Activated T-cell treated with anti-CD3 and anti-CD28 coated beads for 1 hour (primary cell): ENCODE data around the gene HOXC12.

Experiments
- DNase-seq: peaks from one replicate; pipeline ENCODE4 v3.0.0-alpha.2; 2020; ENCODE audit warnings: low read depth

Gene HOXC12

DNA sequence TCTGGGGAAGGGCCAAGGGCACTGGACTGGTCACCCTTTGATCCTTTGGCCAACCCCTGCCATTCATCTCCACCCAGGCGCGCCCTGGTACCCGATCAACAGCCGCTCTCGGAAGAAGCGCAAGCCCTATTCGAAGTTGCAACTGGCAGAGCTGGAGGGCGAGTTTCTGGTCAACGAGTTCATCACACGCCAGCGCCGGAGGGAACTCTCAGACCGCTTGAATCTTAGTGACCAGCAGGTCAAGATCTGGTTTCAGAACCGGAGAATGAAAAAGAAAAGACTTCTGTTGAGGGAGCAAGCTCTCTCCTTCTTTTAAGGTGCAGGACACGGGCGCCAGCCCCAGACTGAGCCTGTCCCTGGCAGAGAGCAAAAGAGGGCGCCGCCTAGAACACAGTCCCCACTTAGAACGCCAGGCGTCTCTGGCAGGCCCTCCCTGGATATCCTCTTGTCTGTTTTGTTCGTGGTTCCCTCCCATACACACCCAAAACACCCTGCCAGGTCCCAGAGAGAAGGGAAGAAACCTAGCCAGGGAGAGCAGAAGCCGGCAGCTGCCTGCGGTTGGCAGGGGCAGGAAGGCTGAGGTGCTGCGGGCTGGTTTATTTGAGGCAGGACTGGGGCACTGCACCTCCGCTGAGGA is 1.7 kb downstream of the HOXC12 start:
- no peak for DNase-seq

DNA sequence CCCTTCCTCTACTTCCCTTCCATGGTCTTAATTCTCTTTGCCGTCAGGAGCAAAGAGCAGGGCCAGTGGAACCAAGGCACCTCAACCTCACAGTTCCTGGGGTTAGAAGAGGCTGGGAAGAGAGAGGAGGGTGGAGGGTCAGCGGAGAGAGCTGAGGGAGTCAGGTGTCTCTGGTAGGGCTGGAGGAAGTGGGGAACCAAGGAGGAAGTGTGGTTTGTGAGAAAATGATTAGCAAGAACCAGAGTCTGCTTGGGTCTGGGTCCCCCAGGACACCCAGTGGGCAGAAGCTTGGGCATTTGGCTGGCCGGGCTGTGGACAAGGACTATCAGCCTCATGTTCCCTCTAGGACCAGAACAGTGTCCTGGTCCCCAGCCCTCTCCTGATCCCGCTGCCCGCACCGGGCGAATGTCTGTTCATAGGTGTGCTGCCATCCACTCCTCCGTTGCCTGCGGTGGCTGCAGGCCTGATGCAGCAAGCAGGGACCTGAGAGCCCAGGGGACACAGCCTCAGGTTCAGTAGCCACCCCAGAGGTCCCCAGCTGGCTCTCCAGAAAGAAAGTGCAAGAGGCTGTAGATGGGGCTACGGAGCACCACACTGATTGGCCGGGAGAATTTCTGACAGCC is 2.3 kb downstream of the HOXC12 start:
- DNase-seq: no peak

DNA sequence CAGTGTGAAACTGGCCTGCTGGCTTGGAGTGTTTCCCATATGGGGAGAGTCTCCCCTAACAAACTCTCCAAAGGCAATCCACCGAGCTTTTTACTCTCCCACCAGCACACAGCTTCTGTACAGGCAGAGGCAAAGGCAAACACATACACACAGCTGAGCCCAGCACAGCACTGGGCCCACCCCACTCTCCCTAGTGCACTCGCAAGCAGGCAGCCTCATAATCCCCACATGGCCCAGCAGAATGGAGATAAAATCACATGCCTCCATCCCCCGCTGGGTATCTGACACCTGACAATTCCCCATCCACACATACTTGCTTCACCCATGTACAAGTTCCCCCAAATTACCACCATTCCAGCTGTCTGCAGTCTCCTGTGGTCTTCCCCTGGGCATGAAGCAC is 3.4 kb downstream of the HOXC12 start:
- no peak for DNase-seq

DNA sequence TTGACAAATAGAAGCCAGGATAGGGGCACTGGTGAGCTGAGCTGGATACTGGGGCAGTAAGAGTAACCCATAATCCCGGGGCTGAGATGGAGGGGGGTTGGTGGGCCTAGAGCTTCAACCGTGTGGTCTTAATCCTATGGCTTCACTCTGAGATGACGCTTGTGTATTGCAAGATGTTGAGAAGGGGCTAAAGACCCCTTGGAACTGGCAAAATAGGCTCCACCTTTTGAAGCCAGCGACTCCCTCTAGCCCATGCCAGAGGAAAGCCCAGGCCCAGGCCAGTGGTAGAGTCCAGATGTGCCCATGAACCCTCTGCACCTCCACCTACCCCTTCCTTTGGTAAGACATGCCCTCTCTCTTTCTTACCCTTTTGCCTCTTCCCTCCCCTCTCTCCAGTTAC is 4.6 kb downstream of the HOXC12 start:
- no peak for DNase-seq

DNA sequence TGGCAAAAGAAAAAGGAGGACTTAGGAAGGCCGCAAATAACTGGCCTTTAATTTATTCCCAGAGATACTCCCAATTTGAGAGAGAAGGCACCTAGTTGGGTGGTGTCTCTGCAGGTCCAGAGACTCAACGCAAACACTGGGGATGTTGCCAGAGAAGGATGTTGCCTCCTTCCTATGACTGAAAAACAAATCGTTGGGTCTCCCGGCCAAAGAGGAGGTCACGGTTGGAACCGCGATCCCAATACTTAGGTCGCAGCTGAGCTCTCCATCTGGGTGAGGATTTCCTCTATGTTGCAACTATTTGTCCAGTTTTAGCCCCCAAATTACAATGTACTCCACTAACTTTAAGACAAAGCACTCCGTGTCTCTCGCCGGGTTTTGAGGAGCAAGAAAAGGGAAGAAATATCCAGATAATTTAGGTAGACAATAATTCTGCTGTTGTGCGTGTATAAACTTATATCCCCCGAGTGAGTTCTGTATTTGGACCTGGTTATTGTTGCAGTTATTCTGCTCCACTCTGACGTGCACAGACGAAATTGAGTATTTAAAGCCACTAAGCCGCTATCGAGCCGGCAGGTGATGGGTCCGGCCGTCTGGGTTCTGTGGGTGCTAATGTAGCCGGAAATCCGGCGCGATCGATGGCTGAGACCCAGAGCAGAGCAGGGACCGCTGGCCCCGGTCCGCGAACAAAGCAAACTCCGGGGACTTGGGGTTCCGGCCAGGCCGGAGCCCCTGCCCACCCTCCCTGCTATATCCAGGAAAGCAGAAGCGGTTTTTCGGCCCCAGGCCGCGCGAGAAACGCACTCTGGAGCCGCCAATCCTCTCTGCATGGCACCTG is 5.7 kb downstream of the HOXC12 start:
- DNase-seq: no peak

DNA sequence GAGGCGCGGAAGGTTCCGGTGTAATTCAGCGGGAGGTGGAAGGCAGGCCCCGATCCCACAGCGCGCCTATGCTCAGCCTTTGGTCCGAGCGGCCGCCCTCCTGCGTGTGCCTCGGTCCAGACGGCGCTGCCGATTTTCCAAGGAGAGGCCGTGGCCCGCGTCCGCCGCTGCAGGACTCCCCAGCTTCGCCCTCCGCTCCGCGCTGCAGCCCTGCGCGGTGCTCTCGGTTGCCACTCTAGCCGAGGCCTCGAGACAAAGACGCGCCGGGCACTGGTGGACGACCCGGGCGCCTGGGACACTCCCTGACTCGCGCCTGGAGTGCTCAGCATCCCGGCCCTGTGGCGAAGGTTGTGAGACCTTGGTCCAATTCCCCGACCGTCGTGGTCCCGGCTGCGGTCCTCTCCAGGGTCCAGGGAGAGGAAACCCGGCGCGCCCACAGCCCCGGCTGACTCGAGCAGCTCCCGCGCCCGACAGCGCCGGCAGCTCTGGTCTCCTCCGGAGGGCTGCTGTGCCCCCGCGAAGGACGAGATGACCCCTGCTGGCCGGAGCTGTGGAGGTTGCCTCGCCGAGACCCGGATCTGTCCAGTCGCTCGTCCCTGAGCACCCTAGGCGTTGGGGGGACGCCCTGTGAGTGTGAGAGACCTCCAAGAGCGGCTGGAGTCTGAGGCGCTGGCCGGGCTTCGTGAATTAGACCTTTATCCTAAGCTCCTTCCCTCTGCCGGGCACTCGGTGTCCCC is 6.5 kb downstream of the HOXC12 start:
- DNase-seq: no peak

DNA sequence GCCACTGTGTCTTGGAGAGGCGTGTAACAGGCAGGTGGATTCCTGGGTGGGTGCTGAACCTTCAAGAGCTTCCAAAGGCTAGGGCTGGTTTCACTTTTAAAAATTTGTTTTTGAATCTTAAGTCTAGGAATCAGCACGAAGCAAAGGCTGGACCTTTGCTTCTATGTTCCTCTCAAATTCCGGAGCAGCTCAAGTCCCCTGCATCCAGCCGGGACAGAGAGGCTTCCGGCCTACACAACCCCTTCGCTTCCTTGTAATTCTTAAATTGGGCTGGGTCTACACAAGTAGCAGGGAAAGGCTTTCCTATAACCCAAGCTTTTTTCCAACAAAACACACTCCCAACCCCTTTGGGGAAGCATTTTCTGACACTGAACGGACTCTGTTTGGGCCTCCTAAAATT is 8.3 kb downstream of the HOXC12 start:
- DNase-seq: no peak

DNA sequence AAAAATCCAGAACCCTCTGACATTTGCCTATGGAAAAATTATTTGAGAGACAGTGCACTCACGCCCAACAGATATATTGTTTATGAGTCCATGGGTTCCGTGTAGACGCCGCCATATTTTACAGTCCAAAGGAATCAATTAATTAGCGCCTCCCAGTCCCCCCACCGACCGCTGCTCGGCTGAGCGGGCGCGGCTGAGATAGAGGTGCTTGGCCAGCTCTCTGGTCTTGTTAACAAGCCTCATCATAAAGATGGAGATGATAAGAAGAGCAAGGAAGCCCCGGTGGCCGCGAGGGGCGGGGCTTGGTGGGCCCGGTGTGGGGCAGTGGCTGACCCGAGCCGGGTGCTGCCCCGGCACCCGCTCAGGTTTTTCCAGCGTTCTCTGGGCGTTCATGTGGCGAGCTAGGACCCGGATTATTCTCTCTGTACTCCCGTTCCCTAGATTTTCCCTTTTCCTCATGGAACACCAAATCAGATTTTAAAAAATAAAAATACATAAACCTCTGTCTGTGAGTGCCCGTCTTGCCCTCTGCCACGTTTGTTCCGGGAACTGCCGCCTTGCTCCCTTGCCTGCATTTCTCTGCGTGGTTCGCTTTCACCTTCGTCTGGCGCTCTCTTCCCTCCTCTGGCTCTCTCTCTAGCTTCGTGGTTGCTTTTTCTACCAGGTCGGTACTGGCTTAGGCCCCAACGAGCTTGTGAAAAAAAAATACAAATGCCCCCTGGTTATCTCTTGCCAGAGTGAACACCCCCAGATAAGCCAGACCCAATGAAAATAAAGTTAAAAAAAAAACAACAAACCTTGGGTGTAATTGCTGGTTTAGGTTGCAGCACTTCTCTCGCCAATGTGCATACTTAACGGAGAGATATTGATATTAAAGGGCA is 9.0 kb downstream of the HOXC12 start:
- no peak for DNase-seq

DNA sequence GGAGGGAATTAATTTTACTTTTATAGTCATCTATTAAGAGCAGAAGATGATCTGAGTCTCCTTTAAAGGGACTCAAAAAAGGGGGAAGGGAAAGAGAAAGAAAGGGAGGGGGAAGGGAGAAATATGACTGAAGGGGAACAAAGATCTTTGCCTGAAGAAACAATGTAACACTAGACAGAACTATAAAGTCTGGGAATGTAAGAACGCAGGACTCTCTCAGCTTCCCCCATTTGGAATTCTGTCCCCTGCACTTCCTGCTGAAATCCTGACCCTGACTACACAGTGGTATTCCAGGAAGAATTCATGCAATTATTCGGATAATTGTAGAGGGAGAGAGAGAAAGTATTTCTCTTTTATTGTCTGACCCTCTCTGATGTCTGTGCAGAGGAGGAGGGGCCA is 9.6 kb downstream of the HOXC12 start:
- no peak for DNase-seq

DNA sequence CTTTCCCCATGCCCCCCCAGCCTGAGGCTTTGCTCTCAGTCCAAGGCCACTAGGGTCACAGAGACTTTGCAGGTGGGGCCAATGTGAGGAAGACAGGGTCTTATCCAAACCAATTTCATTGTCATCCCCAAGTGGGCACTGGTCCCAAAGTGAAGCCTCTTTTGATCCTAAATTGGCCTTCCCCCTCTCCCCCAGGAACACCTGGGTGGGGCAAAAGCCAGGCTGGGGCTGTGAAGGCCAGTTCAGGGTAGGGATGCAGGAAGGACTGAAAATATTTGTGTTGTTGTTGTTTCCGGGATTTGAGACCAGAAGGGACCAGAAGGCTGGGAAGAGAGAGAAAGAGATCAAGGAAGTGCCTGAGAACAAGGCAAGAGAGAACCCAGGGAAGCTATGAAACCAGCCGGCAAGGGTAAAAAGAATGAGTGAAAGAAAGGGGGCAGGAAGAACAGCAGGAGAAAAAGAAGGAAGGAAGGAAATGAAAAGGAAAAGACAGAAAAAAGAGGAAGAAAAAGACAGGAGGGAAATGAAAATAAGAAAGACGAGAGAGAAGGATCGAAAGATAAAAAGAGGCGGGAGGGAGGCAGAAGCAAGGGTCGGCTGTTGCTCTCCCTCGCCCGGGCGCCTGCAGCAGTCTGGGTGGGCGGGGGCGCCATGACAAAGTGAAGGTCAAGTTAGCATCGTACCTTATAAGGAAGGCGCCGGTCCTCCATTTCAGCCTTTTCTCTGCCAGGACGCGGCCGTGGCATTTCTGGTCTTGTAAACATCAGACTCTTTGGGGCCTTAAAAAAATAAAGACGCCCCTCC is 10.8 kb downstream of the HOXC12 start:
- no peak for DNase-seq

DNA sequence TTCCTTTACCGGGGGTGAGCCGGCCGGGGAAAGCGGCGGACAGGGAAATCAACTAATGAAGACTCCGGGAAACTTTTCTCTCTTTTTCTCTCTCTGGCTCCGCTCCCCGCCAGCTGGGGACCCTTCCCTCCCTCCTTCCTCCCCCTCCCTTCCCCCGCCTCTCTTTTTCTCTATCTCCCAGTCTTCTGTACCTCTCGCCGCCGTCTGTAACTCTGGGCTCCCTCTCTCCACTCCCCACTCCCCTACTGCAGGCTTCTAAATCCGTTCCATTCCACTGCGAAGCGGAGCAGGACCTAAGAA is 11.3 kb downstream of the HOXC12 start:
- DNase-seq: no peak

DNA sequence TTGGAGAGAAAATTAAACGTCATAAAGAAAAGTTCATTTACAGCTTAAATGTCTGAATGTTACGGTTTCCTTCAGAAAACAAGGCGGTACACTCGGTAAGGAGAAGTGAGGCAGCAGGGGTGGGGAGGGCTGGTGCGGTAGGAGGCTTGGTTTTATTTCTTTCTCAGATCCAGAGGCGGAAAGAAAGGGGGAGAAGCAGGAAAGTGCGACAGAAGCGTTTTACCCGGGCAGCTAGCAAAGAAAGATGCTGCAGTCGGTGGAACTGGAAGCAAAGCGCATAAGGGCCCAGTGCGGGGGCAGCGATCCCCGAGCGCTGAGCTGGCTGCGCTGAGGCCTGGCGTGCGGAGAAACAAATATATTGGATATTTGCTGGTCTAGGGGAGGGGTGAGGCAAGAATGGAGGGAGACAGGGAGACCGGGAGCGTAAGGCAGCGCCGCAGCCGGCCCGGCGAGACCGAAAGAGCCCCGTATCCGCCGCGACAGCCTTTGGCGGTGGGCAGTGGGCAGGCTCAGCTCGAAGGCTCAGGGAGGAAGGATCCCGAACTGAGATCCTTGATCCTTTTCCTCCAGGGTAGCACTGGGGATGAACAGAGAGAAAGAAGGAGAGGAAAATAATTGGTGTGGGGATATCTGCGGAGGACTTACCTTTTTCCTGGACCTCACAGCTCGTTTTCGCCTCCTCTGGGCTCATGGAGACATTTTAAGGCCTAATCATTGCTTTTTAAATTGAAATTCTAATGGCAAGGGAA is 11.9 kb downstream of the HOXC12 start:
- DNase-seq: no peak

DNA sequence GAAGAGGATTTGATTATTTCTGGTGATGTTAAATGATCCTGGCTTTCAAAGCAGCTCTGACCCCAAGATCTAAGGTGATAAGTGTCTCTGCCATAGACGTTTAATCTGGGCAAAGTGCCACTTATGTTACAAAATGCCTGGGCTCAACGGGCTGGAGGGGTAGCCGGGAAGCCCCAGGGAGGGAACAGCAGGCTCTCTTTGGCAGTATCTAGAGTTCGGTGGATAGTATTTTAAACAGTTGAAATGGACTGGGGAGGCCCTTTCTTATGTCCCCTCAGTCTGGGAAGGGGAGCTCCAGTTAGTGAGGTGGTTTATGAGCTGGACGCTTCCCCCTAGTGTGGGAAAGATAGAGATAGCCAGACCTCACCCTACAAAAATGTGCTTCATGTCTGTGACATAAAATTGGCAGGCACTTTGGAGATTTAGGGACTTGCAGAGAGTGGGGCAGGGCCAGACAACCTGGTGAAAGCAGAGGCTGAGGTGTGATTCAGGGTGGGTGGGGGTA is 12.8 kb downstream of the HOXC12 start:
- DNase-seq: no peak

DNA sequence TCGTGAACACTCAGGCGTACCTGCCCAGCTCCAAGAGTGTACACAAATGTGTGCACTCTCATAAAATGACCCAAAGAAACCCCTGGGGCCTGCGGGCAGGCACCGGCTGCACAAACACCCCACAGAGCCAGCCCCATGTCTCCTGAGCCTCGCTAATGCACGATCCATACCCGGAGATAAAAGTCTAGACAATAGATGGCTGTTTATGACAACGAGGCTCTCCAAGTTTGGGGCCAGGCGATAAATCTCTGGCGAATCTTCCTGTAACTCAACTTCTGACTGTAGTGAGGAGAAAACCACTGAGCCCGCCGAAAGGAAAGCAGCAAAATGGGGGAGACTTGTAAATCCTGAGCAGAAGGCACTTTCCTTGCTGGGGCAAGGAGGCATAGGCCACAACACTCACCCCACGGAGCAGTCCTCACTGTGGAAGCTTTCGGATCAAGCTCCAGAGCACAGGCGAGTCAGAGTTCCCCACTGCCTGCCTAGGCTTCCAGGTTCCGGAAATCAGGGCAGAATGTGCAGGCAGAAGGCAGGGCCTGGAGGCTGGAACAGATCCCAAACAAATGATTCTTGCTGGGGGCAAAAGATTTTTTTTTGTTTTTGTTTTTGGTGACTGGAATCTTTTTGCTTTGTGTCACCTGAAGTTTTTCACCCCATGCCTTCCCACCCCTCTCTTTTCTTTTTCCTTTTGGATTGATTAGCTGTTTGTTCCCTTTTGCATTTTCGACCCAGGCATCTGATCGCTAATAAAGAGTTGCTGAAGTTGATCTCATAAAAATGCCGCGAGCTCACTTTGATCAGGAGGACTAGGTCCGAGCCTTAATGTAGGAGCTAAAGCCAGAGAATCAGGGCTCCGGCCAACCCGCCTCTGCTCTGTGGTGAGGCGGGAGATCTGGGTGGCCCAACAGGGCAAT is 13.8 kb downstream of the HOXC12 start:
- no peak for DNase-seq

DNA sequence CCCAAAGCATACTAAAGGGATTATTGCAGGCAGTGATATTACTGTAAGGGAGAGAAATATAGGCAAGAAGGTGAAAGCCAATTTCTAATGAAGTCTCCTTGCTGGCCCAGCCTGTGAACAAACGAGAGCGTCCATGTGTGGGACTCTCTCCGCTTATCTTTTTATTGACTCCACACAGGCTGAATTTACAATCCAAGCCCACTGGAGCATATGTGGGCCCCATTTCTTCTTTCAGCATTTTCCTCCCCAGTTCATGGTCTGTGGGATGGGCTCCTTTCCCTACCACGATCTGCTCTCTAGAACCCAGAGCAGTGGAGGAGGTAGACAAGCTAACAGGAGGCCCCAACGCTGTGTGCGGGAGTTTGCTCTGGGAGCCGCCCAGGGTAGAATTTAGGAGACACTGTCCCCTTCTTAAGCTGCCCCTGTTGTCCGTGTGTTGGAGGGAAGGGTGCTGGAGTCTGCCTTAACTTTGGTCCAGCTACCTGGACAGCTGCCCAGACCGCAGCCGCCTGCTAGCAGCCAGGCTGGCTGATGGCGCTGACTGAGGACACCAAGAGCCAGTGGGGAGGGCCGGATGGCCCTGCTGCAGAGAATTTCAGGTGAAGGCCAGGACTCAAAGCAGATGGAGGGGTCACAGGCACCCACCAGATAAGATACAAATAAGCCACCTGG is 15.0 kb downstream of the HOXC12 start:
- DNase-seq: no peak

DNA sequence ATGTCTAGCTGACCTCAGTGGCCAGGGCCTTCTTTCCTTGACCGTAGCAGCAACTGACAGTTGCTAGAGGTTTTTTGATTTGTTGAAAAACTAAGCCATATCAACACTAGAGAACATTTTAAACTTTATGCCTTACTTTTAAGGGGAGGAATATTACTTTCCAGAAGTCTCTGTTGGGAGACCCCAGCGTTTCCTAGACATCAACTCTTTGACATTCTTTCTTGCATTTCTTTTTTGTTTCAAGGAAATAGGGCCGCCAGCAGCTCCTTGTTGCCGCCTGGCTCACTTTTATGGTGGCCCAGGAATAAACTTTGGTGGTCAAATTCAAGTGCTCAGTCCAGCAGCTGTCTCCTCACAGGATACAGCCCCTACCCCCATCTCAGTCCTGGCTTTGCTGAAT is 15.7 kb downstream of the HOXC12 start:
- no peak for DNase-seq

DNA sequence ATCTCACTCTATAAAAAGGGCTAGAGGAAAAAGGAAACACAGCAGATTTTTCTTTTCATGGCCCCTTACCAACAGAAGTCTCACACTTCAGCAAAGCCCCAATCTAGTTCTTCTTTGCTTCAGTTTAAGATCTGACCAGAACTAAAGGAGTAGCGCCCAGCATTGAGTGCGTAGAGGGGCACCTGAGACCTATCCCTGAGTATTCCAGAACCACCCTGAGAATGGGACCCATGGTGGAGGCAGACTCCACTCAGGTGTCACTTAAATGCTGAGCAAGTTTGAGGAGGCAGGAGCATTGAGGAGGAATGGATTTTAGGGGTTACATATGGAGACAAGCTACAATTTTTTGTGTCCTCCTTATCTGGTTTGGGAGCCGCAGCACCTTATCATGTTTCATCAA is 16.4 kb downstream of the HOXC12 start:
- DNase-seq: no peak

DNA sequence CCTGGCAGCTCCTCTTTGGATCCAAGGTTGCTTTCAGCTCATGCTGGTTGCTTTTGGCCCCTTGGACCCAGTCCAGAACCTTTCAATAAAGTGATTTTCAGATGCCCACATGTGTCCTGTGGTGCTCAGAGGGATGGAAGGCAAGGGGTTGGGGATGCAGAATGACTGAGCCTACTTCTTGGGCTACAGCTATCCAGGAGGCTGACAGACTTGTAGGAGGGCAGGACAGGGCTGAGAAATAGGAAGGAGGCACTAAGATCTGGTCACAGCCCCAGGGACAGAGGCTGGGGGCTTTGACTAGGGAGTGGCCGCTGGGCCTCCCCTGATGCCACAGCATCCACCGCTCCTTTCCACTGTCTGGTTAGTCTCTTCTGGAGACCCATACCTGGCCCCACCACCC is 17.0 kb downstream of the HOXC12 start:
- DNase-seq: no peak
